RWPE2 (cell line): ENCODE measurements around the gene SMG9.

ENCODE experiments used
- ATAC-seq: fragments of 200-7000 bp; cut with Tn5 transposase; 3 replicates; pipeline ENCODE4 v1.9.1; 2021; ENCODE audit warnings: low read depth
- DNase-seq: peaks from one replicate; pipeline ENCODE4 v3.0.0-alpha.2; 2020; ENCODE audit warnings: low spot score
- H3K27ac ChIP-seq: fragments of 450-650 bp; 2 replicates; pipeline ENCODE4 v1.5.1; 2017; ENCODE audit warnings: mild to moderate bottlenecking; ENCODE audit not compliant: poor library complexity, severe bottlenecking
- H3K27me3 ChIP-seq: fragments of 250-450 bp; sonication (Bioruptor Pico); 2 replicates; pipeline ENCODE4 v1.5.1; 2021; ENCODE audit warnings: mild to moderate bottlenecking, moderate library complexity; ENCODE audit not compliant: insufficient read depth, poor library complexity, severe bottlenecking
- H3K36me3 ChIP-seq: fragments of 250-450 bp; sonication (Bioruptor Pico); 2 replicates; pipeline ENCODE4 v1.5.1; 2020; ENCODE audit warnings: low read depth, mild to moderate bottlenecking, moderate library complexity
- H3K4me1 ChIP-seq: fragments of 250-450 bp; sonication (Bioruptor Pico); 2 replicates; pipeline ENCODE4 v1.5.1; 2021; ENCODE audit warnings: mild to moderate bottlenecking, moderate library complexity; ENCODE audit not compliant: insufficient read depth, poor library complexity, severe bottlenecking
- H3K4me3 ChIP-seq: fragments of 250-450 bp; sonication (Bioruptor Pico); 2 replicates; pipeline ENCODE4 v1.5.1; 2021; ENCODE audit warnings: mild to moderate bottlenecking, moderate library complexity; ENCODE audit not compliant: severe bottlenecking
- H3K9me3 ChIP-seq: fragments of 250-450 bp; sonication (Bioruptor Pico); 2 replicates; pipeline ENCODE4 v1.5.1; 2021; ENCODE audit warnings: mild to moderate bottlenecking, moderate library complexity; ENCODE audit not compliant: severe bottlenecking
- TF ChIP-seq, protein P1 (sequence below): fragments of 450-650 bp; IDR thresholded peaks from one replicate; pipeline ENCODE4 v1.5.1; 2017; ENCODE audit warnings: mild to moderate bottlenecking, moderate library complexity; ENCODE audit not compliant: poor library complexity, severe bottlenecking

Gene SMG9

DNA sequence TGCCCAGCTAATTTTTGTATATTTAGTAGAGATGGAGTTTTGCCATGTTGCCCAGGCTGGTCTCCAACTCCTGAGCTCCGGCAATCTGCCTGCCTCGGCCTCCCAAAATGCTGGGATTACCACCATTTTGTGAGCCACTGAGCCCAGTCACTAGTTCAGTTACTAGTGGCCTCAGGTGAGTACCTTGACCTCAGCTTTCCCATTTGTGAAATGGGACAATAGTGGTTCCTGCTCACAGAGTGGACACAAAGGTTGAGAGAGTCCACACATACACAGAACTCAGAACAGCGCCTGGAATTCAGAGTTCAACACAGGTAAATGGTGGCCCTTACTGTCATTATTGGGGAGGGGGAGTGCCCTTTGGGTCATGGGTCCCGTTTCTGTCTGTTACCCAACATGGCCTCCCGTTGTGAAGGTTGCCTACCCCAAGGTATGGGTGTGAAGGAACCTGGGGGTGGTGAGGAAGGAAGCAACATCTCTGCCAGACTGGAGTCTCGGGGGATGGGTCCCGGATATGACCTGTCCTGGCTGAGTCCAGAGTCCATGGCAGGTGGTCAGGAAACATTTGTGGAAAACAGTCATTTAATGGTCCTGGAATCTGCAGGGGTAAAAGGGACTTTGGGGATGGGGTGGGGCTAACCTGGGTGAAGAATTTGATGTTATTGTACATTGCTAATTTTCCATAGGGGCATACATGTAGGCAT is 50.6 kb downstream of the SMG9 start:
- Histone ChIP-seq H3K9me3 (no peaks in the 10 kb centered on the region), H3K27ac (peak overlapping the region; percentile 84), H3K4me3 (no peak overlapping the region), H3K27me3 (no peaks in the 10 kb centered on the region), H3K36me3 (no peaks in the 10 kb centered on the region), H3K4me1 (peaks cover 30% of the 10 kb centered on the region)
- no peak for DNase-seq
- TF ChIP-seq, protein P1, sequence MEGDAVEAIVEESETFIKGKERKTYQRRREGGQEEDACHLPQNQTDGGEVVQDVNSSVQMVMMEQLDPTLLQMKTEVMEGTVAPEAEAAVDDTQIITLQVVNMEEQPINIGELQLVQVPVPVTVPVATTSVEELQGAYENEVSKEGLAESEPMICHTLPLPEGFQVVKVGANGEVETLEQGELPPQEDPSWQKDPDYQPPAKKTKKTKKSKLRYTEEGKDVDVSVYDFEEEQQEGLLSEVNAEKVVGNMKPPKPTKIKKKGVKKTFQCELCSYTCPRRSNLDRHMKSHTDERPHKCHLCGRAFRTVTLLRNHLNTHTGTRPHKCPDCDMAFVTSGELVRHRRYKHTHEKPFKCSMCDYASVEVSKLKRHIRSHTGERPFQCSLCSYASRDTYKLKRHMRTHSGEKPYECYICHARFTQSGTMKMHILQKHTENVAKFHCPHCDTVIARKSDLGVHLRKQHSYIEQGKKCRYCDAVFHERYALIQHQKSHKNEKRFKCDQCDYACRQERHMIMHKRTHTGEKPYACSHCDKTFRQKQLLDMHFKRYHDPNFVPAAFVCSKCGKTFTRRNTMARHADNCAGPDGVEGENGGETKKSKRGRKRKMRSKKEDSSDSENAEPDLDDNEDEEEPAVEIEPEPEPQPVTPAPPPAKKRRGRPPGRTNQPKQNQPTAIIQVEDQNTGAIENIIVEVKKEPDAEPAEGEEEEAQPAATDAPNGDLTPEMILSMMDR = no peak
- no peak for ATAC-seq

DNA sequence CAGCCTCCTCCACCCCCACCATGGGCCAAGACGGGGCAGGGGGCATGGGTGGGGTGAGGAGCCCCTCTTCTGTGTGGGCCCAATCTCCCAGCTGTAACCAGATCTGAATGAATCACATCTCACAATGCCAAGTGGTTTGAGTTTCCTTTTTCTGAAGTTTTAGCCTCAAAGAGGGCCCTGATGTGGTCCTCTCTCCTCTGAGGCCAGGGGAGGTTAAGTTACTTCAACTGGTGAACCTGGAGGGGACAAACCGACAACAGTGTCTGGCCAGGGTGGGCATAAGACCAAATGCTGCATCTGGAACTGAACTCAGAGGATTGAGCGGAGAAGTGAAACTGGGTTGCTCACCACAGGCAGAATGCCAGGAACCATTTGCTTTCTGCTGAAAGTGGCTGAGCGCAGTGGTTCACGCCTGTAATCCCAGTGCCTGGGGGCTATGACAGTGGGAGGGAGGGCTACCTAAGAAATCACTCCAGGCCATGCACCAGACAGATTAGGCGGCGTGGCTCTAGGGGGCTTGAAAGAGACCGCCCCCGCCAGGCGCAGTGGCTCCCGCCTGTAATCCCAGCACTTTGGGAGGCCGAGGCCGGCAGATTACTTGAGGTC is 54.3 kb downstream of the SMG9 start:
- no peak for DNase-seq
- peak overlapping the region; percentile 84 for H3K27ac ChIP-seq
- peaks cover 30% of the 10 kb centered on the region for H3K4me1 ChIP-seq
- H3K9me3 ChIP-seq = peaks cover 7% of the 10 kb centered on the region
- no peak overlapping the region for H3K4me3 ChIP-seq
- H3K36me3 ChIP-seq = no peaks in the 10 kb centered on the region
- no peaks in the 10 kb centered on the region for H3K27me3 ChIP-seq
- TF ChIP-seq, protein P1 = no peak
- peak; percentile 28; the same call in 2 of the 3 replicates for ATAC-seq

DNA sequence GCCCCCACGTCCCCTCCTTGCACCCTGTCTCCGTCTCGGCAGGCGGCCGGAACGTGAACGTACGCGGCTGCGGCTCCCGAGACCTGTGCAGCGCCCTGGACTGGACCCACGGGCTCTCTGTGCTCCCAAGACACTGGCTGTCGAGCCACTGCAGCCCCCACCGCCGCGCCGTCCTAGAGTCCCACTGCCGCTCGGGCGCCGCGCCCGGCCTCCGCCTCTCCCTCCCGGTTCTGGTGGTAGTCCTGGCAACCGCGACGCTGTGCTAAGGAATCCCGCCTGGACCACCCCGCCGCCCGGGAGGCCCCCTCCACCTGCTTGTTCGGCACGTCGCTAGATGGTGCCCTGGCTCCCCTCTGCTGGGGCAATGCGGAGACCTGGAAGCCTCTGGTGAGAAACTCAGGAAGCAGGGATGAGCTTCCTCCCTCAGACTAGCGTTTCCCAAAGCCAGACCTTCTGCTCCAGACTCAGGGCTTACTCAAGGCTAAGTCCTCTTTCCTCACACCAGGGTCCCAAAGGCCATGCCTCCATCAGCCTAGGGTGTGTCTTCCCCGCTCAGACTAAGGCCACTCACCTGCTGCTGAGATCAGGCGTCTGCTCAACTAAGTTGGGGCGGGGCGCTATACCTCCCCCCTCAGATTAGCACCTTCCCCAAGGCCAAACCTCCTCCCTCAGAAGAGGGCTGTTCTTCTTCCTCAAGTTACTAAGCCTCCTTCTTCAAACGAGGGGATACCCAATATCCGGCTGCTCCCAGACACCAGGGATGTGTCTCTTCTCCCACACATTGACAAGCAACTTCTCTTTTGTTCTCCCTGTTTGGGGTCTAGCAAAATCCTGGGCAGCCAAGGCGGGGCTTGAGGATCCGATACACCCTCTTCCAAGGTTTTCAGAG is 55.0 kb downstream of the SMG9 start:
- Histone ChIP-seq H3K9me3 (peaks cover 7% of the 10 kb centered on the region), H3K4me1 (peaks cover 30% of the 10 kb centered on the region), H3K27me3 (no peaks in the 10 kb centered on the region), H3K36me3 (no peaks in the 10 kb centered on the region), H3K27ac (peak overlapping the region; percentile 84), H3K4me3 (no peak overlapping the region)
- ATAC-seq (no peak), DNase-seq (no peak)
- TF ChIP-seq, protein P1 = no peak

DNA sequence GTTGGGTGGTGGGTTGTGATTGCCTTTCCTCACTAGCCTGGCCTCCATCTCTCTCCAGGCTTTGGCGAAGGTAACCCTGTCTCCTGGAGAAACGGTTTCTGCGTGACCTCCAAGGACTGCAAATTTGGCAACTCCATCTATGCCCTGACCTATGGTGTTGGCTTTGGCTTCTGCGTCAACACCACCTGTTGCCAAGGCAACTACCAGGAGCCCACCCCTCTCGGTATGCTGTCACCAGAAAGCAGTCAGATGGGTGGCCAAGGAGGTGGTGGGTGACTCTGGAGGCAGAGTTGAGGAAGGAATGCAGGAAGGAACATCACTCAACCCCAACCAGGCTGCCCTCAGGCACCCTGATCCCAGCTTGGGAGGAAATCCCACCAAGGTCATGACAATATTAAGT is 57.5 kb downstream of the SMG9 start:
- ATAC-seq = no peak
- no peak for DNase-seq
- TF ChIP-seq, protein P1 = no peak
- H3K27me3 ChIP-seq = no peaks in the 10 kb centered on the region
- peaks cover 22% of the 10 kb centered on the region for H3K4me1 ChIP-seq
- H3K4me3 ChIP-seq = no peak overlapping the region
- H3K36me3 ChIP-seq = no peaks in the 10 kb centered on the region
- H3K9me3 ChIP-seq = peaks cover 10% of the 10 kb centered on the region
- no peak overlapping the region for H3K27ac ChIP-seq
